NCI-H524 (cell line): ENCODE measurements around the gene RBM8A.

ENCODE experiments used
- DNase-seq, 2 experiments: peaks; one replicate each; lab custom pipeline; 2025; lab: John Stamatoyannopoulos, UW

The RBM8A gene

GRCh38 chr1:145916745-145917144 lies 10.5 kb downstream of the RBM8A start:
- DNase-seq = no peak

- DNase-seq = no peak
Measured at GRCh38 chr1:145912128-145912641, 15.1 kb downstream of the RBM8A start.

- DNase-seq = no peak
Measured at GRCh38 chr1:145908653-145909052, 18.6 kb downstream of the RBM8A start.

- no peak for DNase-seq
Measured at GRCh38 chr1:145906954-145907753, 20.1 kb downstream of the RBM8A start.

- no peak for DNase-seq
Measured at GRCh38 chr1:145901312-145902021, 25.8 kb downstream of the RBM8A start.

- DNase-seq = no peak
Measured at GRCh38 chr1:145898756-145899155, 28.5 kb downstream of the RBM8A start.

GRCh38 chr1:145897969-145898368 lies 29.3 kb downstream of the RBM8A start:
- no peak for DNase-seq

GRCh38 chr1:145895471-145895870 lies 31.8 kb downstream of the RBM8A start:
- DNase-seq = no peak

GRCh38 chr1:145893306-145894055 lies 33.8 kb downstream of the RBM8A start:
- DNase-seq = no peak

GRCh38 chr1:145892486-145893087 lies 34.7 kb downstream of the RBM8A start:
- DNase-seq = no peak

- peak; percentile 91 to 95 for DNase-seq
Measured at GRCh38 chr1:145891587-145892485, 35.4 kb downstream of the RBM8A start.

GRCh38 chr1:145891143-145891542 lies 36.1 kb downstream of the RBM8A start:
- no peak for DNase-seq

GRCh38 chr1:145889722-145890121 lies 37.6 kb downstream of the RBM8A start:
- DNase-seq = no peak

GRCh38 chr1:145887631-145888030 lies 39.7 kb downstream of the RBM8A start:
- DNase-seq = no peak

GRCh38 chr1:145886816-145887215 lies 40.5 kb downstream of the RBM8A start:
- no peak for DNase-seq

GRCh38 chr1:145886390-145886789 lies 40.9 kb downstream of the RBM8A start:
- DNase-seq = no peak

- peak; percentile 37 to 69 for DNase-seq
Measured at GRCh38 chr1:145885738-145886287, 41.5 kb downstream of the RBM8A start, which contains the start of gene ANKRD35. TSS of gene ANKRD35 (minus strand) at chr1:145885866. CDS start at chr1:145885758, 108 bp downstream.

- no peak for DNase-seq
Measured at GRCh38 chr1:145884675-145885074, 42.6 kb downstream of the RBM8A start.

GRCh38 chr1:145879775-145880174 lies 47.5 kb downstream of the RBM8A start:
- no peak for DNase-seq

GRCh38 chr1:145878724-145879123 lies 48.6 kb downstream of the RBM8A start:
- DNase-seq = no peak
